HEK293 (cell line): ENCODE data around the gene BRD8.
A peak's percentile ranks its signal among the peaks of the same experiment; 100 is the strongest.

Experiments used
- AEBP2 ChIP-seq: fragments of 450-650 bp; formaldehyde crosslinking; IDR thresholded peaks from 2 replicates; pipeline ENCODE4 v1.5.1; 2016; ENCODE audit warnings: missing biosample characterization, missing genetic modification characterization, borderline replicate concordance
- KLF7 ChIP-seq: fragments of 450-650 bp; formaldehyde crosslinking; IDR thresholded peaks from 2 replicates; pipeline ENCODE4 v1.5.1; 2016; ENCODE audit warnings: missing biosample characterization, missing genetic modification characterization, borderline replicate concordance
- MEIS1 ChIP-seq: sonication (generic); formaldehyde crosslinking; IDR thresholded peaks from 2 replicates; pipeline ENCODE4 v1.8.1; 2022; ENCODE audit warnings: missing genetic modification reagents, mild to moderate bottlenecking, borderline replicate concordance
- MZF1 ChIP-seq: fragments of 450-650 bp; formaldehyde crosslinking; IDR thresholded peaks from 2 replicates; pipeline ENCODE4 v1.5.1; 2017; ENCODE audit warnings: missing biosample characterization, missing genetic modification characterization, borderline replicate concordance
- PRDM2 ChIP-seq: fragments of 450-650 bp; formaldehyde crosslinking; IDR thresholded peaks from 2 replicates; pipeline ENCODE4 v1.5.1; 2016; ENCODE audit warnings: missing biosample characterization, missing genetic modification characterization, borderline replicate concordance
- SP2 ChIP-seq: fragments of 450-650 bp; formaldehyde crosslinking; IDR thresholded peaks from 2 replicates; pipeline ENCODE4 v1.5.1; 2016; ENCODE audit warnings: missing biosample characterization, missing genetic modification characterization
- SP7 ChIP-seq: fragments of 450-650 bp; formaldehyde crosslinking; IDR thresholded peaks from 2 replicates; pipeline ENCODE4 v1.5.1; 2016; ENCODE audit warnings: missing biosample characterization, missing genetic modification characterization
- WT1 ChIP-seq: fragments of 450-650 bp; formaldehyde crosslinking; IDR thresholded peaks from 2 replicates; pipeline ENCODE4 v1.5.1; 2016; ENCODE audit warnings: missing biosample characterization, missing genetic modification characterization
- ZBTB20 ChIP-seq: fragments of 450-650 bp; formaldehyde crosslinking; IDR thresholded peaks from 2 replicates; pipeline ENCODE4 v1.5.1; 2016; ENCODE audit warnings: missing biosample characterization, missing genetic modification characterization
- ZBTB7A ChIP-seq: fragments of 450-650 bp; formaldehyde crosslinking; IDR thresholded peaks from 2 replicates; pipeline ENCODE4 v1.5.1; 2016; ENCODE audit warnings: low read depth, missing biosample characterization, missing genetic modification characterization
- ZNF114 ChIP-seq: fragments of 450-650 bp; formaldehyde crosslinking; IDR thresholded peaks from 2 replicates; pipeline ENCODE4 v1.5.0; 2017; ENCODE audit warnings: missing biosample characterization, missing genetic modification characterization
- ZNF146 ChIP-seq: fragments of 450-650 bp; formaldehyde crosslinking; IDR thresholded peaks from 2 replicates; pipeline ENCODE4 v1.5.1; 2016; ENCODE audit warnings: missing biosample characterization, missing genetic modification characterization
- ZNF23 ChIP-seq: fragments of 450-650 bp; formaldehyde crosslinking; IDR thresholded peaks from 2 replicates; pipeline ENCODE4 v1.5.1; 2016; ENCODE audit warnings: missing biosample characterization, missing genetic modification characterization, borderline replicate concordance
- ZNF239 ChIP-seq: fragments of 450-650 bp; formaldehyde crosslinking; IDR thresholded peaks from 2 replicates; pipeline ENCODE4 v1.5.1; 2016; ENCODE audit warnings: missing biosample characterization, missing genetic modification characterization
- ZNF341 ChIP-seq: fragments of 450-650 bp; formaldehyde crosslinking; IDR thresholded peaks from 2 replicates; pipeline ENCODE4; 2016; ENCODE audit warnings: low read depth, missing biosample characterization, missing genetic modification characterization
- ZNF391 ChIP-seq: fragments of 450-650 bp; formaldehyde crosslinking; IDR thresholded peaks from 2 replicates; pipeline ENCODE4 v1.5.1; 2016; ENCODE audit warnings: low read depth, missing biosample characterization, missing genetic modification characterization, borderline replicate concordance
- ZNF558 ChIP-seq: fragments of 450-650 bp; formaldehyde crosslinking; IDR thresholded peaks from 2 replicates; pipeline ENCODE4 v1.5.1; 2016; ENCODE audit warnings: missing biosample characterization, missing genetic modification characterization
- ZNF585B ChIP-seq: fragments of 450-650 bp; formaldehyde crosslinking; IDR thresholded peaks from 2 replicates; pipeline ENCODE4 v1.5.1; 2016; ENCODE audit warnings: missing biosample characterization, missing genetic modification characterization
- ZNF623 ChIP-seq: fragments of 450-650 bp; formaldehyde crosslinking; IDR thresholded peaks from 2 replicates; pipeline ENCODE4 v1.5.1; 2016; ENCODE audit warnings: missing biosample characterization, missing genetic modification characterization
- ZNF654 ChIP-seq: fragments of 450-650 bp; formaldehyde crosslinking; IDR thresholded peaks from 2 replicates; pipeline ENCODE4 v1.5.1; 2016; ENCODE audit warnings: low read depth, missing biosample characterization, missing genetic modification characterization
- ZNF776 ChIP-seq: fragments of 450-650 bp; formaldehyde crosslinking; IDR thresholded peaks from 2 replicates; pipeline ENCODE4 v1.5.0; 2017; ENCODE audit warnings: missing biosample characterization, missing genetic modification characterization, borderline replicate concordance
- ZNF843 ChIP-seq: fragments of 450-650 bp; formaldehyde crosslinking; IDR thresholded peaks from 2 replicates; pipeline ENCODE4 v1.5.1; 2016; ENCODE audit warnings: missing biosample characterization, missing genetic modification characterization
- TF ChIP-seq, protein P1 (sequence below): fragments of 450-650 bp; formaldehyde crosslinking; IDR thresholded peaks from 2 replicates; pipeline ENCODE4 v1.5.1; 2016; ENCODE audit warnings: missing biosample characterization, missing genetic modification characterization
- TF ChIP-seq, protein P2 (sequence below): fragments of 450-650 bp; formaldehyde crosslinking; IDR thresholded peaks from 2 replicates; pipeline ENCODE4 v1.5.1; 2016; ENCODE audit warnings: missing biosample characterization, missing genetic modification characterization
- TF ChIP-seq, protein P3 (sequence below): fragments of 450-650 bp; formaldehyde crosslinking; IDR thresholded peaks from 2 replicates; pipeline ENCODE4 v1.5.1; 2016; ENCODE audit warnings: missing biosample characterization, missing genetic modification characterization

Gene BRD8

DNA sequence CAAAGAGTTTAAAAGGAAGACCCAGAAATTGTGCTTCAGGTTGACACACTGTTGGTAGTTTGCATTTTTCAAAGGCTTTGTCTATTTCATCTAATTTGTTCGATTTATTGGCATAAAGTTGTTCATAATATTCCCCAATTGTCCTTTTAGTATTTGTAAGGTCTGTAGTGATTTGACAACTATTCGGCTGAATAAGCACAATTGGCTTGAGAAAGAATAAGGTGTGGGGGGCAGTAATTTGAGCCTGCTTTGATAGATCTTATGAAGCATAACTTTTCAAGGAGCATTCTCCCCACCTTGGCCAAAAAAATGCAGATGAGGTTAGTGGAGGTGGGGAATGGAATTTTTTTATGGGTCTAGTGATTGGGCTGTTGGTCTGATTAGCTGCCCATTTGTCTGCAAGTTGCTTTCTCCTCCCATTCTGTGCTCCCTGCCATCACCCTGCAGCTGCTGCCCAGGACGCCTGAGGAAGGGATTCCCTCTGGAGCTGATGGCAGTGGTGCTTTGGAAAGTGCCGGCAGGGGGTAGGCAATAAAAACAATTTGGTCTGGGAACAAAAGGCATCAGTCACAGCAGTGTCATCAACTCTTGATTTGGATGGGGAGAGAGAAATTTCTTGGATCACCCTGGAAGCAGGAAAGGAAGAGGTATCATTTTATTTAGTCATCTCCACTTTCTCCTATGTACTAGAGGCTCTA lies 68.0 kb downstream of the BRD8 start (continued):
- TF ChIP-seq, protein P1, sequence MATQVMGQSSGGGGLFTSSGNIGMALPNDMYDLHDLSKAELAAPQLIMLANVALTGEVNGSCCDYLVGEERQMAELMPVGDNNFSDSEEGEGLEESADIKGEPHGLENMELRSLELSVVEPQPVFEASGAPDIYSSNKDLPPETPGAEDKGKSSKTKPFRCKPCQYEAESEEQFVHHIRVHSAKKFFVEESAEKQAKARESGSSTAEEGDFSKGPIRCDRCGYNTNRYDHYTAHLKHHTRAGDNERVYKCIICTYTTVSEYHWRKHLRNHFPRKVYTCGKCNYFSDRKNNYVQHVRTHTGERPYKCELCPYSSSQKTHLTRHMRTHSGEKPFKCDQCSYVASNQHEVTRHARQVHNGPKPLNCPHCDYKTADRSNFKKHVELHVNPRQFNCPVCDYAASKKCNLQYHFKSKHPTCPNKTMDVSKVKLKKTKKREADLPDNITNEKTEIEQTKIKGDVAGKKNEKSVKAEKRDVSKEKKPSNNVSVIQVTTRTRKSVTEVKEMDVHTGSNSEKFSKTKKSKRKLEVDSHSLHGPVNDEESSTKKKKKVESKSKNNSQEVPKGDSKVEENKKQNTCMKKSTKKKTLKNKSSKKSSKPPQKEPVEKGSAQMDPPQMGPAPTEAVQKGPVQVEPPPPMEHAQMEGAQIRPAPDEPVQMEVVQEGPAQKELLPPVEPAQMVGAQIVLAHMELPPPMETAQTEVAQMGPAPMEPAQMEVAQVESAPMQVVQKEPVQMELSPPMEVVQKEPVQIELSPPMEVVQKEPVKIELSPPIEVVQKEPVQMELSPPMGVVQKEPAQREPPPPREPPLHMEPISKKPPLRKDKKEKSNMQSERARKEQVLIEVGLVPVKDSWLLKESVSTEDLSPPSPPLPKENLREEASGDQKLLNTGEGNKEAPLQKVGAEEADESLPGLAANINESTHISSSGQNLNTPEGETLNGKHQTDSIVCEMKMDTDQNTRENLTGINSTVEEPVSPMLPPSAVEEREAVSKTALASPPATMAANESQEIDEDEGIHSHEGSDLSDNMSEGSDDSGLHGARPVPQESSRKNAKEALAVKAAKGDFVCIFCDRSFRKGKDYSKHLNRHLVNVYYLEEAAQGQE (tag by site-specific recombination): no peak
- TF ChIP-seq ZNF843 (peak; percentile 82), ZNF391 (tag by site-specific recombination) (no peak), ZNF146 (no peak), KLF7 (tag by site-specific recombination) (no peak), ZNF623 (no peak), MEIS1 (CRISPR knock-in tag) (no peak), ZNF585B (tag by site-specific recombination) (no peak), ZNF239 (tag by site-specific recombination) (no peak), ZNF114 (tag by site-specific recombination) (no peak), WT1 (tag by site-specific recombination) (peak; percentile 72), SP2 (tag by site-specific recombination) (no peak), PRDM2 (tag by site-specific recombination) (no peak), ZNF654 (tag by site-specific recombination) (no peak), ZNF558 (tag by site-specific recombination) (no peak), ZBTB7A (tag by site-specific recombination) (no peak), ZBTB20 (tag by site-specific recombination) (no peak), ZNF341 (tag by site-specific recombination) (peak; percentile 43; the same call in 1 of the 2 replicates), AEBP2 (no peak), ZNF776 (tag by site-specific recombination) (no peak), SP7 (tag by site-specific recombination) (peak; percentile 89), MZF1 (tag by site-specific recombination) (peak; percentile 68; the same call in 1 of the 2 replicates), ZNF23 (no peak)
- TF ChIP-seq, protein P2, sequence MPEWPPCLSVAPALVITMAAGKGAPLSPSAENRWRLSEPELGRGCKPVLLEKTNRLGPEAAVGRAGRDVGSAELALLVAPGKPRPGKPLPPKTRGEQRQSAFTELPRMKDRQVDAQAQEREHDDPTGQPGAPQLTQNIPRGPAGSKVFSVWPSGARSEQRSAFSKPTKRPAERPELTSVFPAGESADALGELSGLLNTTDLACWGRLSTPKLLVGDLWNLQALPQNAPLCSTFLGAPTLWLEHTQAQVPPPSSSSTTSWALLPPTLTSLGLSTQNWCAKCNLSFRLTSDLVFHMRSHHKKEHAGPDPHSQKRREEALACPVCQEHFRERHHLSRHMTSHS (tag by site-specific recombination): no peak
- TF ChIP-seq, protein P3, sequence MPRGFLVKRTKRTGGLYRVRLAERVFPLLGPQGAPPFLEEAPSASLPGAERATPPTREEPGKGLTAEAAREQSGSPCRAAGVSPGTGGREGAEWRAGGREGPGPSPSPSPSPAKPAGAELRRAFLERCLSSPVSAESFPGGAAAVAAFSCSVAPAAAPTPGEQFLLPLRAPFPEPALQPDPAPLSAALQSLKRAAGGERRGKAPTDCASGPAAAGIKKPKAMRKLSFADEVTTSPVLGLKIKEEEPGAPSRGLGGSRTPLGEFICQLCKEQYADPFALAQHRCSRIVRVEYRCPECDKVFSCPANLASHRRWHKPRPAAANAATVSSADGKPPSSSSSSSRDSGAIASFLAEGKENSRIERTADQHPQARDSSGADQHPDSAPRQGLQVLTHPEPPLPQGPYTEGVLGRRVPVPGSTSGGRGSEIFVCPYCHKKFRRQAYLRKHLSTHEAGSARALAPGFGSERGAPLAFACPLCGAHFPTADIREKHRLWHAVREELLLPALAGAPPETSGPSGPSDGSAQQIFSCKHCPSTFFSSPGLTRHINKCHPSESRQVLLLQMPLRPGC: peak; percentile 73; the same call in 1 of the 2 replicates
